Measurements from ENCODE around the gene EBF3.
A peak's percentile ranks its signal among the peaks of the same experiment; 100 is the strongest.

EBF3 gene

GRCh38 chr10:129912986-129913695, 50.9 kb downstream of the EBF3 start:
- no peaks in the 10 kb centered on the region for H3K27me3 ChIP-seq (ENCODE audit: control insufficient read depth, insufficient read depth, low read length)
- no peaks in the 10 kb centered on the region for H3K9me3 ChIP-seq (ENCODE audit: control insufficient read depth, insufficient read depth, low read length)
- no peaks in the 10 kb centered on the region for H3K36me3 ChIP-seq (ENCODE audit: control insufficient read depth, insufficient read depth, low read length)
- H3K27ac ChIP-seq (ENCODE audit: low read depth, low read length), result no peak overlapping the region
- H3K9ac ChIP-seq (ENCODE audit: low read depth, low read length), result no peak overlapping the region
- H3K4me1 ChIP-seq (ENCODE audit: control insufficient read depth, insufficient read depth, low read length), result peaks cover 10% of the 10 kb centered on the region
- no peak overlapping the region for H3K4me3 ChIP-seq (ENCODE audit: low read depth, low read length)

- H3K9ac ChIP-seq (ENCODE audit: low read depth, low read length), result no peak overlapping the region
- H3K36me3 ChIP-seq (ENCODE audit: control insufficient read depth, insufficient read depth, low read length), result no peaks in the 10 kb centered on the region
- no peak overlapping the region for H3K4me3 ChIP-seq (ENCODE audit: low read depth, low read length)
Observed at GRCh38 chr10:129912166-129912917, 51.7 kb downstream of the EBF3 start.

GRCh38 chr10:129911451-129912165, 52.5 kb downstream of the EBF3 start:
- Histone ChIP-seq H3K9ac (ENCODE audit: low read depth, low read length) (no peak overlapping the region), H3K27me3 (ENCODE audit: control insufficient read depth, insufficient read depth, low read length) (no peaks in the 10 kb centered on the region), H3K4me1 (ENCODE audit: control insufficient read depth, insufficient read depth, low read length) (peaks cover 10% of the 10 kb centered on the region), H3K27ac (ENCODE audit: low read depth, low read length) (no peak overlapping the region), H3K9me3 (ENCODE audit: control insufficient read depth, insufficient read depth, low read length) (no peaks in the 10 kb centered on the region), H3K4me3 (ENCODE audit: low read depth, low read length) (no peak overlapping the region), H3K36me3 (ENCODE audit: control insufficient read depth, insufficient read depth, low read length) (no peaks in the 10 kb centered on the region)

More at GRCh38 chr10:129912166-129912917, 51.7 kb downstream of the EBF3 start:
- Histone ChIP-seq H3K4me1 (ENCODE audit: control insufficient read depth, insufficient read depth, low read length) (peaks cover 10% of the 10 kb centered on the region), H3K27me3 (ENCODE audit: control insufficient read depth, insufficient read depth, low read length) (no peaks in the 10 kb centered on the region), H3K27ac (ENCODE audit: low read depth, low read length) (no peak overlapping the region), H3K9me3 (ENCODE audit: control insufficient read depth, insufficient read depth, low read length) (no peaks in the 10 kb centered on the region)

- H3K9me3 ChIP-seq (ENCODE audit: control insufficient read depth, insufficient read depth, low read length), result no peaks in the 10 kb centered on the region
- H3K27me3 ChIP-seq (ENCODE audit: control insufficient read depth, insufficient read depth, low read length), result no peaks in the 10 kb centered on the region
- H3K4me1 ChIP-seq (ENCODE audit: control insufficient read depth, insufficient read depth, low read length), result peaks cover 10% of the 10 kb centered on the region
- no peaks in the 10 kb centered on the region for H3K36me3 ChIP-seq (ENCODE audit: control insufficient read depth, insufficient read depth, low read length)
- no peak overlapping the region for H3K4me3 ChIP-seq (ENCODE audit: low read depth, low read length)
- no peak overlapping the region for H3K27ac ChIP-seq (ENCODE audit: low read depth, low read length)
- no peak overlapping the region for H3K9ac ChIP-seq (ENCODE audit: low read depth, low read length)
Observed at GRCh38 chr10:129910861-129911260, 53.2 kb downstream of the EBF3 start.

- H3K4me3 ChIP-seq (ENCODE audit: low read depth, low read length), result no peak overlapping the region
- no peaks in the 10 kb centered on the region for H3K9me3 ChIP-seq (ENCODE audit: control insufficient read depth, insufficient read depth, low read length)
- H3K36me3 ChIP-seq (ENCODE audit: control insufficient read depth, insufficient read depth, low read length), result no peaks in the 10 kb centered on the region
- H3K27ac ChIP-seq (ENCODE audit: low read depth, low read length), result no peak overlapping the region
- no peak overlapping the region for H3K9ac ChIP-seq (ENCODE audit: low read depth, low read length)
- H3K4me1 ChIP-seq (ENCODE audit: control insufficient read depth, insufficient read depth, low read length), result peaks cover 10% of the 10 kb centered on the region
- no peaks in the 10 kb centered on the region for H3K27me3 ChIP-seq (ENCODE audit: control insufficient read depth, insufficient read depth, low read length)
Observed at GRCh38 chr10:129909531-129910256, 54.4 kb downstream of the EBF3 start.

GRCh38 chr10:129909080-129909479, 55.0 kb downstream of the EBF3 start:
- Histone ChIP-seq H3K27ac (ENCODE audit: low read depth, low read length) (no peak overlapping the region), H3K4me3 (ENCODE audit: low read depth, low read length) (no peak overlapping the region), H3K36me3 (ENCODE audit: control insufficient read depth, insufficient read depth, low read length) (no peaks in the 10 kb centered on the region), H3K9me3 (ENCODE audit: control insufficient read depth, insufficient read depth, low read length) (no peaks in the 10 kb centered on the region), H3K9ac (ENCODE audit: low read depth, low read length) (no peak overlapping the region), H3K4me1 (ENCODE audit: control insufficient read depth, insufficient read depth, low read length) (peaks cover 10% of the 10 kb centered on the region), H3K27me3 (ENCODE audit: control insufficient read depth, insufficient read depth, low read length) (no peaks in the 10 kb centered on the region)

- no peaks in the 10 kb centered on the region for H3K36me3 ChIP-seq (ENCODE audit: control insufficient read depth, insufficient read depth, low read length)
- no peaks in the 10 kb centered on the region for H3K9me3 ChIP-seq (ENCODE audit: control insufficient read depth, insufficient read depth, low read length)
- no peak overlapping the region for H3K27ac ChIP-seq (ENCODE audit: low read depth, low read length)
- H3K27me3 ChIP-seq (ENCODE audit: control insufficient read depth, insufficient read depth, low read length), result no peaks in the 10 kb centered on the region
- no peak overlapping the region for H3K9ac ChIP-seq (ENCODE audit: low read depth, low read length)
- peaks cover 10% of the 10 kb centered on the region for H3K4me1 ChIP-seq (ENCODE audit: control insufficient read depth, insufficient read depth, low read length)
- no peak overlapping the region for H3K4me3 ChIP-seq (ENCODE audit: low read depth, low read length)
Observed at GRCh38 chr10:129908406-129908805, 55.7 kb downstream of the EBF3 start.

GRCh38 chr10:129905553-129905952, 58.5 kb downstream of the EBF3 start:
- Histone ChIP-seq H3K9ac (ENCODE audit: low read depth, low read length) (no peak overlapping the region), H3K27ac (ENCODE audit: low read depth, low read length) (no peak overlapping the region), H3K4me3 (ENCODE audit: low read depth, low read length) (no peak overlapping the region), H3K27me3 (ENCODE audit: control insufficient read depth, insufficient read depth, low read length) (peaks cover 5% of the 10 kb centered on the region; the same call in 1 of the 2 replicates), H3K4me1 (ENCODE audit: control insufficient read depth, insufficient read depth, low read length) (peaks cover 17% of the 10 kb centered on the region), H3K36me3 (ENCODE audit: control insufficient read depth, insufficient read depth, low read length) (no peaks in the 10 kb centered on the region), H3K9me3 (ENCODE audit: control insufficient read depth, insufficient read depth, low read length) (no peaks in the 10 kb centered on the region)

- peaks cover 5% of the 10 kb centered on the region; the same call in 1 of the 2 replicates for H3K27me3 ChIP-seq (ENCODE audit: control insufficient read depth, insufficient read depth, low read length)
- no peak overlapping the region for H3K9ac ChIP-seq (ENCODE audit: low read depth, low read length)
- no peaks in the 10 kb centered on the region for H3K9me3 ChIP-seq (ENCODE audit: control insufficient read depth, insufficient read depth, low read length)
- no peaks in the 10 kb centered on the region for H3K36me3 ChIP-seq (ENCODE audit: control insufficient read depth, insufficient read depth, low read length)
- peaks cover 17% of the 10 kb centered on the region for H3K4me1 ChIP-seq (ENCODE audit: control insufficient read depth, insufficient read depth, low read length)
- no peak overlapping the region for H3K4me3 ChIP-seq (ENCODE audit: low read depth, low read length)
- H3K27ac ChIP-seq (ENCODE audit: low read depth, low read length), result no peak overlapping the region
Observed at GRCh38 chr10:129904323-129904722, 59.8 kb downstream of the EBF3 start.

GRCh38 chr10:129901389-129902006, 62.6 kb downstream of the EBF3 start:
- Histone ChIP-seq H3K9me3 (ENCODE audit: control insufficient read depth, insufficient read depth, low read length) (no peaks in the 10 kb centered on the region), H3K9ac (ENCODE audit: low read depth, low read length) (no peak overlapping the region), H3K4me3 (ENCODE audit: low read depth, low read length) (peak overlapping the region; percentile 7; the same call in 1 of the 2 replicates), H3K27ac (ENCODE audit: low read depth, low read length) (peak overlapping the region; percentile 21), H3K36me3 (ENCODE audit: control insufficient read depth, insufficient read depth, low read length) (no peaks in the 10 kb centered on the region), H3K27me3 (ENCODE audit: control insufficient read depth, insufficient read depth, low read length) (peaks cover 5% of the 10 kb centered on the region; the same call in 1 of the 2 replicates), H3K4me1 (ENCODE audit: control insufficient read depth, insufficient read depth, low read length) (peaks cover 42% of the 10 kb centered on the region)
